GM12865 (cell line): ENCODE data around the gene FXYD5.

Experiments
- DNase-seq: peaks from one replicate; pipeline ENCODE4 v3.0.0; 2010; ENCODE audit warnings: low read depth
- H3K4me3 ChIP-seq: 2 replicates; pipeline ENCODE4 v1.5.1; 2011; ENCODE audit warnings: mild to moderate bottlenecking, low read depth, low read length, control low read depth
- CTCF ChIP-seq: IDR thresholded peaks from 2 replicates; pipeline ENCODE4 v1.5.1; 2011; ENCODE audit warnings: low read length, control low read depth, low read depth, inconsistent platforms; ENCODE audit not compliant: insufficient read depth; ENCODE audit errors: missing control alignments

The FXYD5 gene

GRCh38 chr19:35216833-35217648, 62.5 kb downstream of the FXYD5 start:
- no peak overlapping the region for H3K4me3 ChIP-seq
- DNase-seq, result peak; percentile 67
- peak; percentile 29 for TF ChIP-seq CTCF

DNA sequence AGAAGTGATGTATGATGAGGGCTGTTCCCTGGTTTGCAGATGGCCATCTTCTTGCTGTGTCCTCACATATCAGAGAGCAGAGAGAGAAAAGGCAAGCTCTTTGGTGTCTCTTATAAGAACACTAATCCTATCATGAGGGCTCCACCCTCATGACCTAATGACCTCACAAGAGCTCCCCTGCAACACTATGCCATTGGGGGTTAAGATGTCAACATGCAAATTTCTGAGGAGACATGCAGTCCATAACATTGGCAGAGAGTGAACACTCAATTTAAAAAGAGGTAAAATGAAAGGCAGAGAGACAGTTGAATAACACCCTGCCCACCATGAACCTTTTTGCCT, 63.1 kb downstream of the FXYD5 start:
- no peak for DNase-seq
- H3K4me3 ChIP-seq, result no peak overlapping the region
- no peak for TF ChIP-seq CTCF

GRCh38 chr19:35219008-35219407, 64.5 kb downstream of the FXYD5 start:
- DNase-seq, result no peak
- no peak for TF ChIP-seq CTCF
- no peak overlapping the region for H3K4me3 ChIP-seq
